Vein endothelial cell (primary cell): ENCODE data around the gene HTR1B. TPM values are rescaled to one million over a fixed set of nuclear protein-coding genes. Genes with fewer than 3 reads are reported as not detected.

ENCODE experiments used
- total RNA-seq: library from RNA; depleted of rRNA; stranded (reverse); fragments of >200 nt; gene quantifications from 2 replicates; pipeline ENCODE4 v1.2.3, GENCODE V29; 2012

The HTR1B gene
- 31.8 and 34.0 TPM in 2 replicates for total RNA-seq

GRCh38 chr6:77463308-77463860, at the start of gene HTR1B:
Gene HTR1B, minus strand, starts transcription at chr6:77463491. Its CDS starts 88 bp downstream, at chr6:77463403.

Other genes starting within 250 kb of the HTR1B start
- gene MEI4, start 189.5 kb upstream of the HTR1B start, total RNA-seq = under 0.01 TPM in 2 replicates